Activated CD4-positive, alpha-beta T cell treated with anti-CD3 and anti-CD28 coated beads for 1 hour (primary cell): ENCODE measurements around the gene ZNF620.
"Not testable (repeated sequence)": the region's sequence is repeated elsewhere in the genome, so short reads cannot be mapped to it uniquely, and the experiment has no call there.

Experiments used
- DNase-seq: peaks from one replicate; pipeline ENCODE4 v3.0.0-alpha.2; 2020

ZNF620 gene

GRCh38 chr3:40504636-40505430, 1.0 kb upstream of the ZNF620 start:
- DNase-seq: no peak

DNA sequence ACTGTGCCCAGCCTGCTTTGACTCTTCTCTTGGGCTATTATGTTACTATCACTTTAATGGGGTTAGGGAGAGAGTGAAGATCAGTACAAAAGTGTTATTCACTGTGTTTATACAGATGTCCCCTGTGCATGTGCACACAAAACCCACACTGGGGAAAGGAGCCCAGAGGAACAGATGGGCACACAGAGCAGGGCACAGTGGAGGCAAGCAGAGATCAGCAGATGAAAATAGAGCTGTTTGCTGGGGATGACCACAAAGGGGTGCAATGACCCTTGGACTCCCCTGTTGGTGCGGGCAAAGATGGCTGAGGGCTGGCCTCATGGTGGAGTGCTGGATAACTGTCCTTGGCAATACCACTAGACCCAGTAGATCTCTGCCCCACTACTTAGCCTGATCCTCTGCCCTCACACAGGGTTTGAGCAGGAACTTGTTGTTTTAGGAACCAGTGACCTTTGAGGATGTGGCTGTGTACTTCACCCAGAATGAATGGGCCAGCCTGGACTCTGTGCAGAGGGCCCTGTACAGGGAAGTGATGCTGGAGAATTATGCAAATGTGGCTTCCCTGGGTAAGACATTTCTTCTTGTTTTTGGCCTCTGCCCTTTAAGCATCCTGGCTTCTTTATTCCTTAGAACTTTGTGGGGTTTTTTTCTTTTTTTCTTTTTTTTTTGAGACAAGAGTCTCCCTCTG, 5.3 kb downstream of the ZNF620 start:
- no peak for DNase-seq

- no peak for DNase-seq
Measured at GRCh38 chr3:40516201-40516600, 10.4 kb downstream of the ZNF620 start.

GRCh38 chr3:40518067-40518466, 12.2 kb downstream of the ZNF620 start:
- DNase-seq: no peak

DNA sequence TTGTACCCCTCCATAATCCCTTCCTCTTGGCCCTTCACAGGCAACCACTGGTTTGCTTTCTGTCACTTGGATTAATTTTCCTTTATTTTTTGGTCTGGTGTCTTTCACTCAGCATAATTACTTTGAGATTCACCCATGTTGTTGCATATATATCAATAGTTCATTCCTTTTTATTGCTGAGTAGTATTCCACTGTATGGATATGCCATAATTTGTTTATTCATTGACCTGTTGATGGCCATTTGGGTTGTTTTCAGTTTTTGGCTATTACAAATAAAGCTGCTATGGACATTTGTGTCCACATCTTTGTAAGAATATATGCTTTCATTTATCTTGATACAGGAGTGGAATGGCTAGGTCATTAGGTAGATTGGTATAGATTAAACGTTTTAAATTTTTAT, 13.0 kb downstream of the ZNF620 start:
- no peak for DNase-seq

GRCh38 chr3:40521254-40521653, 15.4 kb downstream of the ZNF620 start:
- no peak for DNase-seq

DNA sequence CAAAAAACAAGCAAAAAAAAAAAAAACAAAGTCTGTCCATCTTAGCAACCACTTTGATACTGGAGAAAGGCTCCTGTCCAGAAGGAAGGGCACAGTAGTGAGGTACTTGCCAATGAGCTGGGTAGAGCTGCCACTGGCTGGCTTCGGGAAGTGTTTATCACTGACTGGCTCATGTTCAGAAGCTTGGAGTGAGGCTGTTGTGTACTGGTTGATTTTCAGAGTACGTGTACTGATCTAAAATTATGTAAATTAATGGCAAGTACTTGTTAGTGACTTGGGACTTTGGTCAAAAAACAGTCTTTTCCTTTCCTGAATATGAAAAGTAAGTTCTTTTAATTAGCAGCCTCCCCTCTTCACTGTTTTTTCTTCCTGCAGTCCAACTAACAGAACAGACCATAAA, 17.9 kb downstream of the ZNF620 start:
- no peak for DNase-seq

DNA sequence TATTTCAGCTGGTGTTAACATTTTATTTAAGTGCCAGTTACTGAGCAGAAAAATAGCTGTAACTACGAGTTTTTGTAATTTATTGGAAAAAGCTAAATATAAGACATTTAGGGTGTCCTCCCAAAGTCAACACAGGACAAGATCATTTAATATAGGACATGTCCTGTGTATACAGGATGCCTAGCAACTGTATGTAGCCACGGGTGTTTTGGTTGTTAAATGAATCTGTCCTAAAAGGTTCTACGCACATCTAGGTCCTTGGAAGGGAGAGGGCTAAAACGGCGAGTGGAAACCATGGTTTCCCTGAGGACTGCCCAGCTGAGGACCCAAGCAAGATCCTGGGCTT, 18.4 kb downstream of the ZNF620 start:
- no peak for DNase-seq

GRCh38 chr3:40524568-40525285, 18.9 kb downstream of the ZNF620 start, which contains the start of gene ZNF621:
Gene ZNF621, plus strand, starts transcription at chr3:40524960. Its CDS starts 881 bp downstream, at chr3:40525841.
- DNase-seq: peak; percentile 65

GRCh38 chr3:40528426-40528825, 22.6 kb downstream of the ZNF620 start:
- no peak for DNase-seq

DNA sequence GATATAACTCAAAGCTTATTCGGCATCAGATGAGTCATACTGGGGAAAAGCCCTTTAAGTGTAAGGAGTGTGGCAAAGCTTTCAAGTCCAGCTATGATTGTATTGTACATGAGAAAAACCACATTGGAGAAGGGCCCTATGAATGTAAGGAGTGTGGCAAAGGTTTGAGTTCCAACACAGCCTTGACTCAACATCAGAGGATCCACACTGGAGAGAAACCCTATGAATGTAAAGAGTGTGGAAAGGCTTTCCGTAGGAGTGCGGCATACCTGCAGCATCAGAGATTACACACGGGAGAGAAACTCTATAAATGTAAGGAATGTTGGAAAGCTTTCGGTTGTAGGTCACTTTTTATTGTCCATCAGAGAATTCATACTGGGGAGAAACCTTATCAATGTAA, 26.4 kb downstream of the ZNF620 start:
- DNase-seq: no peak

- no peak for DNase-seq
Measured at GRCh38 chr3:40534283-40534682, 28.4 kb downstream of the ZNF620 start.

GRCh38 chr3:40546816-40547215, 41.0 kb downstream of the ZNF620 start:
- DNase-seq: no peak

DNA sequence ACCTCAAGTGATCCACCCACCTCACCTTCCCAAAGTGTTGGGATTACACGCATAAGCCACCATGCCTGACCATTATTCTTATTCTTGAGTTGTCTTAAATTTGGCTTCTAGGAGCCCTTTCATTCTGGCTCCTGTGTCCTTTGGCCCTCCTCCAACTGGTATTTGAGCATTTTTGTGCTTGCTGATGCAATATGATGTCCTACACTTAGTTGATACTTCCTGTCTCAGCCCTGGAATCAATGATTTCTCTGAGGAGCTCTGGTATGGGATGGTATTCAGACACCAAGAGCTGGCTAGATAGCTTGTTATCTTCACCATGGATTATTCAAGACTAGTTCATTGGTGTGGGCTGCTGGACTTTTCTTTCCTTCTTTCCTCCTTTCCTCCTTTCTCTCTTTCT, 44.3 kb downstream of the ZNF620 start:
- DNase-seq: no peak

GRCh38 chr3:40557575-40558161, 51.8 kb downstream of the ZNF620 start:
- no peak for DNase-seq

GRCh38 chr3:40562482-40562881, 56.6 kb downstream of the ZNF620 start:
- DNase-seq: not testable (repeated sequence)

DNA sequence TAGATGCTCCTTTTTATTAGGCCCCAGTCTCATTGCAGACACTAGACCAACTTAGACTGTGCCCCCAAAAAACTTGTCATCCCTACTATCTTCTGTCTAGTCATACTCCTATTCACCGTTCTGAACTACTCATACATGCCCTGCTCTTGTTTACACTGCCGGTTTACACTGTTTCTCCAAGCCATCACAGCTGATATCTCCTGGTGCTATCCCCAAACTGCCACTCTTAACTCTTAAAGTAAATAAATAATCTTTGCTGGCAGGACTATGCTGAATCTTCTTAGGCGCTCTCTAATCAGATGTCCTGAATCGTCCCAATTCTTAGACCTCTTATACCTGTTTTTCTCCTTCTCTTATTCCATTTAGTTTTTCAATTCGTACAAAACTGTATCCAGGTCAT, 59.8 kb downstream of the ZNF620 start:
- not testable (repeated sequence) for DNase-seq

GRCh38 chr3:40566694-40567093, 60.9 kb downstream of the ZNF620 start:
- no peak for DNase-seq
